Left cardiac atrium (tissue), 4 donors: Measurements from ENCODE around the gene TMSB15C. TPM values are rescaled to one million over a fixed set of nuclear protein-coding genes. Genes with fewer than 3 reads are reported as not detected.
"Not testable (repeated sequence)": the region's sequence is repeated elsewhere in the genome, so short reads cannot be mapped to it uniquely, and the experiment has no call there.

Source experiments
- ATAC-seq, 2 donors: fragments of 200-7000 bp; cut with Tn5 transposase; one replicate each; pipeline ENCODE4 v1.9.1; 2020; ENCODE audit warnings: mild to moderate bottlenecking in 2 of 2, moderate library complexity in 2 of 2
- DNase-seq: peaks from one replicate; pipeline ENCODE4 v3.0.0-alpha.2; 2020
- intact Hi-C, 2 donors: fragments of 100-400 bp; cut with DNase I; formaldehyde crosslinking; loops; one replicate each; pipeline versions ENCODE4 v1.14.1 to v1.15.1; 2022 to 2023
- total RNA-seq, 2 donors: library from RNA; stranded (reverse); fragmentation: NEBNext Ultra II Directional; extraction: Animal tissue kit (Norgen Biotek cat#: 25700); gene quantifications; one replicate each; pipeline ENCODE4 v1.2.1, GENCODE V29; 2021
- donor health status: DM: no; HTN: yes; CAD: no.
- donor health status: DM: no; HTN: yes; CAD: no; lungs with severe emphysema.
- donor health status: DM: yes; HTN: yes; CAD: no.
- donor health status: Dilated cardiomyopathy.

The TMSB15C gene
- total RNA-seq, 2 donors from 2014 or later = 0.32 to 0.34 TPM

GRCh38 chrX:104062636-104063035 lies 13.4 kb downstream of the TMSB15C start:
- ATAC-seq, DNase-seq, intact Hi-C loops: not testable (repeated sequence)

DNA sequence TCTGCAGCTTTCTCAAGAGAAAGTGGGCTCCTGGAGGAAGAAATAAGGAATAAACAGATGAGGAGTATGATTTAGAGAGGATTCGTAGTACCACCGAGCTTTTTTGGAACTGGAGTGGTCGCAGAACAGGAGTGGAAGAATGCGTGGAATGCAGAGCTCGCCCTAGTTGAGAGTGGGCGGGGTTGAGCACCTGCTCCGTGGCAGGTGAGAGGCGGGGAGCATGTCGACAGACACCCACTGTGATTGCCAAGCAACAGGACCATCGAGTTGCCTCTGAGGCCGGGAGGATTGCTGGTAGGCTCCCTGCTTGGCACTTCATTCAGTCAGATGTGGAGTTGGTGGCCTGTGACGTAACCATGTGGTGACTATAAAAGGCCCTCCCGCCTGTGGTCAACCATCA lies 21.1 kb downstream of the TMSB15C start:
- DNase-seq, ATAC-seq, intact Hi-C loops: not testable (repeated sequence)

- intact Hi-C loops = no loop called here
- no peak for ATAC-seq
Observed at GRCh38 chrX:104047171-104047570, 28.9 kb downstream of the TMSB15C start.

GRCh38 chrX:104045642-104046041 lies 30.4 kb downstream of the TMSB15C start:
- intact Hi-C loops = no loop called here
- no peak for ATAC-seq
- no peak for DNase-seq

More at GRCh38 chrX:104047171-104047570, 28.9 kb downstream of the TMSB15C start:
- no peak for DNase-seq

DNA sequence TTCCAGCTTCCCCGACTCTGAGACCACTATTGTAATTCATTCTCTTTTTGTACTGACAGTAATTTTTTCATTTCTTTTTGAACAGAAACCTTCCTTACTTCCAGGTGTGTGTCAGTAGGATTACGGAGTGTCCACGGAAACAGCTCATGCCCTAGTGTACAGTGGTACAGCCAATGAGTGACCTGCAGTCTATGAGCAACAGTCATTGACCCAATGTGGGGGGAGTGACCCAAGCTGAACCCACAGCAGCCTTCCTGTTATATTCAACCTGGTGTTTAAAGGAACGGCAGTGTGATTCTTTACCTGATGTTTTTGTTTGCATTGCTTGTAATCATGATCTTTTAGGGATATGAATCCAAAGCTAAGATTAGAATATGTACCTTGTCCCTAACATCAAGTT lies 35.0 kb downstream of the TMSB15C start:
- DNase-seq = no peak
- ATAC-seq = no peak
- intact Hi-C loops = no loop called here

DNA sequence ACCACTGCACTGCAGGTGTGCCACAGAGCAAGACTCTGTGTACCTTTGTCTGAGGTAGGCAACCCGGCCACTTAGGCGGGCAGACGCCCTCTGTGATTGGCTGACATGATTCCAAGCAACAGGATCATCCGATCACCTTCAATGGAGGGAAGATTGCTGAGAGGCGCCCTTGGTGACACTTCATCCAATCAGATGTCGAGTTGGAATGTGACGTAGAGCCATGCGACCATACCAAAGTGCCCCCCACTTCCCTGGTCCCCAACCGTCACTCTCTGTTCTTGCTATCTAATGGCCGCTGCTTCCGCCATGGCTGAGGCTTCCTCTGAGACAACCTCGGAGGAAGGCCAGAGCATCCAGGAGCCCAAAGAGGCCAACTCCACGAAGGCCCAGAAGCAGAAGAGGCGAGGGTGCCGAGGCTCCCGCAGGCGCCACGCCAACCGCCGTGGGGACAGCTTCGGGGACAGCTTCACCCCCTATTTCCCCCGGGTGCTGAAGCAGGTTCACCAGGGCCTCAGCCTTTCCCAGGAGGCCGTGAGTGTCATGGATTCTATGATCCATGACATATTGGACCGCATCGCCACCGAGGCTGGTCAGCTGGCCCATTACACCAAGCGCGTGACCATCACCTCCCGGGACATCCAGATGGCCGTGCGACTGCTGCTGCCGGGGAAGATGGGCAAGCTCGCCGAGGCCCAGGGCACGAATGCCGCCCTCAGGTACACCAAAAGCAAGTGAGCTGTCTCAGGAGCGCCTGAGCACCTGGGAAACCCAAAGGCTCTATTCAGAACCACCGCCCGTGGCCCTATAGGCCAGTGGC lies 36.1 kb downstream of the TMSB15C start, which contains the start of gene H2BW2:
TSS of gene H2BW2 (plus strand) at position 268 of the 817 bp plus-strand sequence. CDS start at position 307, 39 bp downstream.
- ATAC-seq (no peak), DNase-seq (no peak)
- intact Hi-C loops = no loop called here

Other genes with a start within 250 kb of the TMSB15C start
- gene RAB9B, start 244.0 kb downstream of the TMSB15C start, total RNA-seq = 10 to 100 TPM; 14.6 to 21.4 TPM
- gene TMSB15B, start 113.6 kb downstream of the TMSB15C start, total RNA-seq = 1 to 10 TPM; 1.0 to 1.9 TPM
- not detected for gene H2BW1, start 62.5 kb downstream of the TMSB15C start, total RNA-seq
- gene H2BW2, start 36.3 kb downstream of the TMSB15C start, total RNA-seq = not detected
- gene ZCCHC18, start 36.3 kb upstream of the TMSB15C start, total RNA-seq = under 1 TPM; 0.32 to 0.42 TPM
- 10 to 100 TPM in 1 of 2 donors, 1 to 10 TPM in 1; 8.6 to 10.2 TPM for gene SLC25A53, start 80.8 kb upstream of the TMSB15C start, total RNA-seq
- 10 to 100 TPM; 11.7 to 14.1 TPM for gene FAM199X, start 90.2 kb upstream of the TMSB15C start, total RNA-seq
- gene ESX1, start 178.7 kb upstream of the TMSB15C start, total RNA-seq = not detected